Suprapubic skin (tissue), 3 donors: ENCODE measurements around the gene RAD51C.

ENCODE experiments used
- POLR2A ChIP-seq, 2 donors: fragments of 450-650 bp; IDR thresholded peaks; one replicate each; pipeline ENCODE4 v1.6.1; 2017; ENCODE audit warnings: antibody characterized with exemption in 2 of 2, mild to moderate bottlenecking in 2 of 2, moderate library complexity in 2 of 2
- TF ChIP-seq, protein P1 (sequence below), 2 donors: fragments of 200-600 bp in 1 of 2; fragments of 450-650 bp in 1 of 2; sonication (generic) in 1 of 2; IDR thresholded peaks; one replicate each; pipeline ENCODE4 v1.5.1; 2016 to 2019; ENCODE audit warnings: antibody characterized with exemption in 2 of 2, mild to moderate bottlenecking in 1 of 2, moderate library complexity in 1 of 2

DNA sequence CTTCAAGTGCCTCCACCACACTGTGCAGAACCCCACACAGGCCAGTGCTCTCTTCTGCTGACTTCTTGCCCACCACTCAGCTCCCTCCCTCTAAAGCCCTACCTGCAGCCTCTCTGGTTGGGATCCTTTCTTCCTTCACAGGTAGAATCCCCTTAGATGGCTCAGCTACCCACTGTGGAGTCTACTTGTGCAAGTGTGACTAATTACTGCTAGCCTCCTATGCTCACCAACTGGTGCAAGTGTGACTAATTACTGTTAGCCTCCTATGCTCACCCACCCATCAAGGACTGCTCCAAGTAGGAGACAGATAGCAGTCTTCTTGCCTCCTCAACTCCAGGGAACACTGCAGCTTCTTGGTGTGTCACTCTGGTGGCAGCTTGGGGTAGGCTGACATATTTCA is 44.2 kb upstream of the RAD51C start:
- TF ChIP-seq, protein P1, sequence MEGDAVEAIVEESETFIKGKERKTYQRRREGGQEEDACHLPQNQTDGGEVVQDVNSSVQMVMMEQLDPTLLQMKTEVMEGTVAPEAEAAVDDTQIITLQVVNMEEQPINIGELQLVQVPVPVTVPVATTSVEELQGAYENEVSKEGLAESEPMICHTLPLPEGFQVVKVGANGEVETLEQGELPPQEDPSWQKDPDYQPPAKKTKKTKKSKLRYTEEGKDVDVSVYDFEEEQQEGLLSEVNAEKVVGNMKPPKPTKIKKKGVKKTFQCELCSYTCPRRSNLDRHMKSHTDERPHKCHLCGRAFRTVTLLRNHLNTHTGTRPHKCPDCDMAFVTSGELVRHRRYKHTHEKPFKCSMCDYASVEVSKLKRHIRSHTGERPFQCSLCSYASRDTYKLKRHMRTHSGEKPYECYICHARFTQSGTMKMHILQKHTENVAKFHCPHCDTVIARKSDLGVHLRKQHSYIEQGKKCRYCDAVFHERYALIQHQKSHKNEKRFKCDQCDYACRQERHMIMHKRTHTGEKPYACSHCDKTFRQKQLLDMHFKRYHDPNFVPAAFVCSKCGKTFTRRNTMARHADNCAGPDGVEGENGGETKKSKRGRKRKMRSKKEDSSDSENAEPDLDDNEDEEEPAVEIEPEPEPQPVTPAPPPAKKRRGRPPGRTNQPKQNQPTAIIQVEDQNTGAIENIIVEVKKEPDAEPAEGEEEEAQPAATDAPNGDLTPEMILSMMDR (IDR thresholded peaks at IDR 0.05) = no peak
- no peak for TF ChIP-seq POLR2A (IDR thresholded peaks at IDR 0.05)
